Neuronal stem cell (in vitro differentiated cells): Measurements from ENCODE around the gene CIAO1.

Experiments used
- DNase-seq: peaks from one replicate; pipeline ENCODE4 v3.0.0-alpha.2; 2013; ENCODE audit warnings: low spot score
- H2AFZ ChIP-seq: one replicate; pipeline ENCODE4 v1.6.1; 2013; ENCODE audit warnings: mild to moderate bottlenecking, low read length, inconsistent platforms
- H2AK5ac ChIP-seq: 2 replicates; pipeline ENCODE4 v1.6.1; 2013; ENCODE audit warnings: low read depth, mild to moderate bottlenecking, inconsistent platforms, low read length, moderate library complexity, mixed read lengths
- H2BK120ac ChIP-seq: 2 replicates; pipeline ENCODE4 v1.6.1; 2013; ENCODE audit warnings: low read depth, mild to moderate bottlenecking, inconsistent platforms, low read length, moderate library complexity, mixed read lengths
- H2BK12ac ChIP-seq: one replicate; pipeline ENCODE4 v1.6.1; 2013; ENCODE audit warnings: low read length, inconsistent platforms
- H2BK15ac ChIP-seq: 2 replicates; pipeline ENCODE4 v1.6.1; 2013; ENCODE audit warnings: mild to moderate bottlenecking, low read length, inconsistent platforms, mixed read lengths
- H2BK5ac ChIP-seq: one replicate; pipeline ENCODE4 v1.6.1; 2013; ENCODE audit warnings: inconsistent platforms, mild to moderate bottlenecking, low read length, moderate library complexity
- H3K14ac ChIP-seq: one replicate; pipeline ENCODE4 v1.6.1; 2013; ENCODE audit warnings: low read length, inconsistent platforms
- H3K18ac ChIP-seq: 2 replicates; pipeline ENCODE4 v1.6.1; 2013; ENCODE audit warnings: low read length, inconsistent platforms
- H3K23ac ChIP-seq: 2 replicates; pipeline ENCODE4 v1.6.1; 2013; ENCODE audit warnings: low read depth, mild to moderate bottlenecking, mixed read lengths, low read length, inconsistent platforms; ENCODE audit not compliant: poor library complexity
- H3K27ac ChIP-seq: replicated peaks from 3 replicates; pipeline ENCODE4 v1.5.1; 2013; ENCODE audit warnings: low read length, inconsistent platforms
- H3K27me3 ChIP-seq, 3 experiments: 2 replicates each; pipeline ENCODE4 v1.6.1; 2013; ENCODE audit warnings: low read length in 3 of 3, mild to moderate bottlenecking in 2 of 3, inconsistent platforms in 1 of 3, low read depth in 1 of 3, mixed read lengths in 1 of 3, moderate library complexity in 1 of 3; ENCODE audit not compliant: control insufficient read depth in 3 of 3, insufficient read depth in 3 of 3
- H3K36me3 ChIP-seq, 2 donors: replicated peaks in 1 of 2; 2 replicates each; pipeline ENCODE4 v1.6.1; 2013; ENCODE audit warnings: low read length in 2 of 2; ENCODE audit not compliant: control insufficient read depth in 2 of 2, insufficient read depth in 2 of 2
- H3K4ac ChIP-seq: 2 replicates; pipeline ENCODE4 v1.6.1; 2013; ENCODE audit warnings: inconsistent platforms, mild to moderate bottlenecking, low read length, moderate library complexity
- H3K4me1 ChIP-seq, 2 donors: 1 replicate in 1 of 2; 2 replicates in 1 of 2; pipeline ENCODE4 v1.6.1; 2013; ENCODE audit warnings: low read length in 2 of 2, low read depth in 1 of 2; ENCODE audit not compliant: control insufficient read depth in 2 of 2, insufficient read depth in 1 of 2
- H3K4me2 ChIP-seq: one replicate; pipeline ENCODE4 v1.6.1; 2013; ENCODE audit warnings: mild to moderate bottlenecking, low read length, inconsistent platforms; ENCODE audit not compliant: insufficient read depth, poor library complexity, severe bottlenecking
- H3K4me3 ChIP-seq, 2 donors: 2 replicates each; pipeline ENCODE4 v1.5.1; 2013; ENCODE audit warnings: low read length in 2 of 2, mild to moderate bottlenecking in 2 of 2, inconsistent platforms in 1 of 2, moderate library complexity in 1 of 2
- H3K79me1 ChIP-seq: one replicate; pipeline ENCODE4 v1.6.1; 2013; ENCODE audit warnings: low read depth, mild to moderate bottlenecking, inconsistent platforms, low read length, moderate library complexity
- H3K9ac ChIP-seq: one replicate; pipeline ENCODE4 v1.6.1; 2013; ENCODE audit warnings: mild to moderate bottlenecking, low read depth, low read length, inconsistent platforms; ENCODE audit not compliant: poor library complexity
- H3K9me3 ChIP-seq, 2 donors: replicated peaks in 1 of 2; 2 replicates each; pipeline versions ENCODE3 to v1.6.1; 2013; ENCODE audit warnings: low read length in 2 of 2, mild to moderate bottlenecking in 2 of 2, inconsistent platforms in 1 of 2, low read depth in 1 of 2, mixed read lengths in 1 of 2, moderate library complexity in 1 of 2; ENCODE audit not compliant: control insufficient read depth in 2 of 2, insufficient read depth in 1 of 2
- H4K8ac ChIP-seq: one replicate; pipeline ENCODE4 v1.6.1; 2013; ENCODE audit warnings: low read depth, mild to moderate bottlenecking, inconsistent platforms, low read length, moderate library complexity
- H4K91ac ChIP-seq: one replicate; pipeline ENCODE4 v1.6.1; 2013; ENCODE audit warnings: low read length, low read depth, mild to moderate bottlenecking, inconsistent platforms; ENCODE audit not compliant: poor library complexity
- WGBS, 2 donors: extraction: QIAGEN DNeasy Blood & Tissue Kit; methylation state at CpG; one replicate each; pipeline ENCODE4 v1.1.7; 2013; ENCODE audit warnings: missing lambda C conversion rate in 2 of 2, mixed read lengths in 1 of 2; ENCODE audit not compliant: insufficient read length in 2 of 2, insufficient replicate concordance in 1 of 2; ENCODE audit errors: extremely low coverage in 2 of 2; 5-methylcytosine and 5-hydroxymethylcytosine counted together

CIAO1 gene

GRCh38 chr2:96265349-96265839 is 631 bp upstream of the CIAO1 start:
- WGBS, 2 donors: no CpG with 5 or more reads among the region's 49 CpGs
- peaks cover 16 to 51% of the 10 kb centered on the region in 2 donors for H3K36me3 ChIP-seq
- no peak overlapping the region for H2BK5ac ChIP-seq
- no peaks in the 10 kb centered on the region for H3K27me3 ChIP-seq
- H3K14ac ChIP-seq: no peak overlapping the region
- peaks cover 5 to 20% of the 10 kb centered on the region in 2 donors for H3K4me1 ChIP-seq
- no peak for DNase-seq
- H3K79me1 ChIP-seq: peaks cover 8% of the 10 kb centered on the region
- no peak overlapping the region for H2BK120ac ChIP-seq
- peak overlapping the region; percentile 41 for H3K27ac ChIP-seq
- peak overlapping the region; percentile 99 for H2AFZ ChIP-seq
- peak overlapping the region; percentile 98 for H3K23ac ChIP-seq
- peak overlapping the region; percentile 92 to 96 for H3K4me3 ChIP-seq
- no peaks in the 10 kb centered on the region for H3K9me3 ChIP-seq
- no peak overlapping the region for H4K91ac ChIP-seq
- H3K9ac ChIP-seq: peak overlapping the region; percentile 92
- no peak overlapping the region for H2BK15ac ChIP-seq
- no peak overlapping the region for H4K8ac ChIP-seq
- H2BK12ac ChIP-seq: no peak overlapping the region
- peak overlapping the region; percentile 88 for H2AK5ac ChIP-seq
- H3K4ac ChIP-seq: no peak overlapping the region
- peak overlapping the region; percentile 94 for H3K18ac ChIP-seq
- peak overlapping the region; percentile 97 for H3K4me2 ChIP-seq

GRCh38 chr2:96267159-96267971 is 1.3 kb downstream of the CIAO1 start:
- no peak overlapping the region for H3K18ac ChIP-seq
- no peak overlapping the region for H3K4me2 ChIP-seq
- H3K27me3 ChIP-seq: no peaks in the 10 kb centered on the region
- no peaks in the 10 kb centered on the region for H3K9me3 ChIP-seq
- H3K23ac ChIP-seq: peak overlapping the region; percentile 22
- no peak overlapping the region for H2AFZ ChIP-seq
- peaks cover 5 to 18% of the 10 kb centered on the region in 2 donors for H3K4me1 ChIP-seq
- no peak overlapping the region for H4K91ac ChIP-seq
- H3K4ac ChIP-seq: no peak overlapping the region
- WGBS, 2 donors: no CpG with 5 or more reads among the region's 12 CpGs
- no peak overlapping the region for H2BK5ac ChIP-seq
- H3K36me3 ChIP-seq: peaks cover 23 to 59% of the 10 kb centered on the region in 2 donors
- no peak overlapping the region for H3K27ac ChIP-seq
- H2BK15ac ChIP-seq: no peak overlapping the region
- DNase-seq: no peak
- peak overlapping the region in 1 of 2 donors; percentile 96 for H3K4me3 ChIP-seq
- H3K79me1 ChIP-seq: peaks cover 8% of the 10 kb centered on the region
- H2BK12ac ChIP-seq: no peak overlapping the region
- no peak overlapping the region for H3K14ac ChIP-seq
- H2BK120ac ChIP-seq: no peak overlapping the region
- H2AK5ac ChIP-seq: no peak overlapping the region
- no peak overlapping the region for H3K9ac ChIP-seq
- no peak overlapping the region for H4K8ac ChIP-seq

- Histone ChIP-seq H3K4me2 (no peak overlapping the region), H3K27me3 (no peaks in the 10 kb centered on the region), H3K36me3 (peaks cover 41 to 91% of the 10 kb centered on the region in 2 donors), H2BK15ac (no peak overlapping the region), H3K4ac (no peak overlapping the region), H3K4me3 (no peak overlapping the region), H3K23ac (no peak overlapping the region), H3K27ac (no peak overlapping the region), H4K8ac (no peak overlapping the region), H3K79me1 (peaks cover 5% of the 10 kb centered on the region), H3K9me3 (no peaks in the 10 kb centered on the region), H4K91ac (no peak overlapping the region), H3K18ac (no peak overlapping the region), H2BK12ac (no peak overlapping the region), H2AK5ac (no peak overlapping the region), H2AFZ (no peak overlapping the region), H3K14ac (no peak overlapping the region), H3K9ac (no peak overlapping the region), H3K4me1 (peaks cover 4 to 5% of the 10 kb centered on the region in 2 donors), H2BK120ac (no peak overlapping the region), H2BK5ac (no peak overlapping the region)
- WGBS, 2 donors: no CpG with 5 or more reads among the region's 3 CpGs
- no peak for DNase-seq
Measured at GRCh38 chr2:96271995-96272394, 6.0 kb downstream of the CIAO1 start.

DNA sequence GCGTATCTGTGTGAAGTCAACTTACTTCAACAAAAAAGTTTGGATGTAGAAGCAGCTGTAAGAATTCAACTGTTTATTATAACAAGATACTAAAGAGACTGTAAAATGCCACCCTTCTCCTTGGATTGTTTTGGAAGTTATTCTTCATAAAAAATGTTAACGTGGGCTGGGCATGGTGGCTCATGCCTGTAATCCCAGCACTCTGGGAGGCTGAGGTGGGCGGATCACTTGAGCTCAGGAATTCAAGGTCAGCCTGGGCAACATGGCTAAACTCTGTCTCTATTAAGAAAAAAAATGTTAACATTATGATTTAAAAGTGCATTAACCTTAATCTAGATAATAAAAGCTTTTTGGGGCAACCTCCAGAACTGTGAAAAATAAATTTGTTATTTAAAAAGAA is 7.7 kb downstream of the CIAO1 start:
- Histone ChIP-seq H2AFZ (no peak overlapping the region), H3K23ac (no peak overlapping the region), H2BK120ac (no peak overlapping the region), H3K9me3 (no peaks in the 10 kb centered on the region), H4K8ac (no peak overlapping the region), H3K4me2 (no peak overlapping the region), H3K18ac (no peak overlapping the region), H3K27ac (no peak overlapping the region), H3K36me3 (peaks cover 49 to 91% of the 10 kb centered on the region in 2 donors), H3K27me3 (no peaks in the 10 kb centered on the region), H2BK15ac (no peak overlapping the region), H4K91ac (no peak overlapping the region), H2AK5ac (no peak overlapping the region), H3K9ac (no peak overlapping the region), H3K4ac (no peak overlapping the region), H3K14ac (no peak overlapping the region), H2BK12ac (no peak overlapping the region), H3K4me1 (no peaks in the 10 kb centered on the region), H2BK5ac (no peak overlapping the region), H3K79me1 (no peaks in the 10 kb centered on the region), H3K4me3 (no peak overlapping the region)
- WGBS, 2 donors: no CpG with 5 or more reads among the region's 3 CpGs
- DNase-seq: no peak
